Adrenal gland (tissue), 12 donors: ENCODE results near the gene CRISP3. TPM values are rescaled to one million over a fixed set of nuclear protein-coding genes. Genes with fewer than 3 reads are reported as not detected.

Experiments used
- DNase-seq, 7 donors: peaks; one replicate each; pipeline ENCODE4 v3.0.0-alpha.2; 2019 to 2020
- H3K27ac ChIP-seq, 5 donors: fragments of 200-600 bp; sonication (generic) in 4 of 5; 1 replicate in 3 of 5; 2 replicates in 2 of 5; pipeline versions ENCODE4 v1.5.1 to v1.8.0; 2016 to 2020; ENCODE audit warnings: mild to moderate bottlenecking in 1 of 5
- H3K27me3 ChIP-seq: fragments of 200-600 bp; 2 replicates; pipeline ENCODE4 v1.8.0; 2021
- H3K36me3 ChIP-seq, 2 donors: fragments of 200-600 bp; replicated peaks in 1 of 2; 1 replicate in 1 of 2; 2 replicates in 1 of 2; pipeline versions ENCODE4 v1.5.1 to v1.8.0; 2018 to 2022
- H3K4me1 ChIP-seq, 2 donors: fragments of 200-600 bp; replicated peaks in 1 of 2; 1 replicate in 1 of 2; 2 replicates in 1 of 2; pipeline versions ENCODE4 v1.5.1 to v1.8.0; 2018 to 2021
- H3K4me3 ChIP-seq, 4 donors: fragments of 200-600 bp; sonication (generic) in 3 of 4; one replicate each; pipeline ENCODE4 v1.5.1; 2016 to 2018
- H3K9me3 ChIP-seq, 3 donors: fragments of 200-600 bp; sonication (generic) in 1 of 3; replicated peaks in 1 of 3; 1 replicate in 2 of 3; 2 replicates in 1 of 3; pipeline versions ENCODE4 v1.5.1 to v1.8.0; 2016 to 2021
- POLR2A ChIP-seq, 2 donors: fragments of 450-650 bp; IDR thresholded peaks; one replicate each; pipeline ENCODE4 v1.6.1; 2017; ENCODE audit warnings: antibody characterized with exemption in 2 of 2, mild to moderate bottlenecking in 2 of 2, moderate library complexity in 1 of 2
- WGBS, 4 donors: extraction: QIAGEN DNeasy Blood & Tissue Kit in 2 of 4; methylation state at CpG; one replicate each; pipeline versions ENCODE4 v1.1.5 to v1.1.7; 2013 to 2017; 5-methylcytosine and 5-hydroxymethylcytosine counted together
- intact Hi-C, 2 donors: fragments of 100-400 bp; cut with DNase I; formaldehyde crosslinking; loops; one replicate each; pipeline versions ENCODE4 v1.14.1 to v1.15.0; 2022 to 2023
- polyA plus RNA-seq, 3 donors: library from polyadenylated mRNA; stranded (reverse); fragments of 200-250 nt in 2 of 3; fragments of 350-450 nt in 1 of 3; fragmentation: Illumina TruSeq in 1 of 3; extraction: RNeasy Lipid Tissue Mini Kit (QIAGEN cat#74804) in 1 of 3; gene quantifications; one replicate each; pipeline ENCODE4 v1.2.3, GENCODE V29; 2013 to 2014
- total RNA-seq, 9 donors: library from RNA; depleted of rRNA in 4 of 9; stranded (reverse); fragments of >200 nt in 4 of 9; fragments of 120-200 nt in 1 of 9; fragmentation: NEBNext Ultra II Directional in 1 of 9; extraction: Animal tissue kit (Norgen Biotek cat#: 25700) in 1 of 9; gene quantifications; one replicate each; pipeline versions ENCODE4 v1.1.0 to v1.2.4, GENCODE V29; 2013 to 2023
- TF ChIP-seq, protein P1 (sequence below), 6 experiments: fragments of 450-650 bp in 4 of 6; fragments of 200-600 bp in 2 of 6; sonication (generic) in 1 of 6; IDR thresholded peaks; 1 replicate in 5 of 6; 2 replicates in 1 of 6; pipeline versions ENCODE4 v1.5.1 to v1.8.0; 2016 to 2021; ENCODE audit warnings: antibody characterized with exemption in 6 of 6, mild to moderate bottlenecking in 2 of 6, moderate library complexity in 1 of 6
- donor health status: healthy with polysubstance abuse.
- donor health status: Bipolar disorder and iron deficiency.
- donor health status: DM: yes; HTN: yes; CAD: no.
- donor health status: DM: no; HTN: no; CAD: no.
- donor health status: DM: no; HTN: no; CAD: no.
- donor health status: DM: yes; HTN: yes; CAD: no.

CRISP3 gene
- total and polyA plus RNA-seq, 12 donors: 0.06 to 0.08 (median 0.07) TPM; not detected in 9

DNA sequence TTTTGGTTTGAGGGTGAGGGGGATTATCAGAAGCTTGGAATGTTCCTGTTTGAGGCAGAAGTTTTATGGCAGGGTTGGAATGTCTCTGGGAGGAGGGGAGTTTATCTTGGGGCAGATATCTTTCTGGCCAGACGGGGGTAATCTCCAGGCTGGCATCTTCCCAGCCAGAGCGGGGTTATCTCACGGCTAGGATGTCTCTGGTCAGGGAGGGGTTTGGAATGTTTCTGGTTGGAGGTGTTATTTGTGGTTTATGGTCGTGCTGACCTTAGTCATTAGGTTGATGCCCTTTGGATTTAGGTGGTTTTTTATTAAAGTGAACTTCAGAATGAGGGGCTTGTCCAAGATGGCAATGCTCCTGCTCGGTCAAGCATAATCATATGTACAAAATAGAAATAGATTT, 28.1 kb upstream of the CRISP3 start:
- no peak for TF ChIP-seq POLR2A (IDR thresholded peaks at IDR 0.05)
- TF ChIP-seq, protein P1, sequence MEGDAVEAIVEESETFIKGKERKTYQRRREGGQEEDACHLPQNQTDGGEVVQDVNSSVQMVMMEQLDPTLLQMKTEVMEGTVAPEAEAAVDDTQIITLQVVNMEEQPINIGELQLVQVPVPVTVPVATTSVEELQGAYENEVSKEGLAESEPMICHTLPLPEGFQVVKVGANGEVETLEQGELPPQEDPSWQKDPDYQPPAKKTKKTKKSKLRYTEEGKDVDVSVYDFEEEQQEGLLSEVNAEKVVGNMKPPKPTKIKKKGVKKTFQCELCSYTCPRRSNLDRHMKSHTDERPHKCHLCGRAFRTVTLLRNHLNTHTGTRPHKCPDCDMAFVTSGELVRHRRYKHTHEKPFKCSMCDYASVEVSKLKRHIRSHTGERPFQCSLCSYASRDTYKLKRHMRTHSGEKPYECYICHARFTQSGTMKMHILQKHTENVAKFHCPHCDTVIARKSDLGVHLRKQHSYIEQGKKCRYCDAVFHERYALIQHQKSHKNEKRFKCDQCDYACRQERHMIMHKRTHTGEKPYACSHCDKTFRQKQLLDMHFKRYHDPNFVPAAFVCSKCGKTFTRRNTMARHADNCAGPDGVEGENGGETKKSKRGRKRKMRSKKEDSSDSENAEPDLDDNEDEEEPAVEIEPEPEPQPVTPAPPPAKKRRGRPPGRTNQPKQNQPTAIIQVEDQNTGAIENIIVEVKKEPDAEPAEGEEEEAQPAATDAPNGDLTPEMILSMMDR (IDR thresholded peaks at IDR 0.05): no peak

GRCh38 chr6:49766762-49767161, 22.6 kb upstream of the CRISP3 start:
- WGBS, 4 donors: 65 to 85% (median 81%) methylated on average over 2 of the region's 2 CpGs
- no peak overlapping the region for H3K4me3 ChIP-seq
- H3K9me3 ChIP-seq: no peaks in the 10 kb centered on the region
- H3K27me3 ChIP-seq: no peaks in the 10 kb centered on the region
- TF ChIP-seq, protein P1 (IDR thresholded peaks at IDR 0.05): no peak
- no peak for TF ChIP-seq POLR2A (IDR thresholded peaks at IDR 0.05)
- intact Hi-C loops: no loop called here
- no peaks in the 10 kb centered on the region for H3K36me3 ChIP-seq
- no peak overlapping the region for H3K27ac ChIP-seq
- DNase-seq: no peak
- no peaks in the 10 kb centered on the region for H3K4me1 ChIP-seq

More for the DNA sequence above, 28.1 kb upstream of the CRISP3 start:
- WGBS, 4 donors: 60 to 77% (median 69%) methylated on average over 5 of the region's 5 CpGs
- Histone ChIP-seq H3K4me3 (no peak overlapping the region), H3K27me3 (no peaks in the 10 kb centered on the region), H3K27ac (no peak overlapping the region), H3K9me3 (no peaks in the 10 kb centered on the region), H3K4me1 (no peaks in the 10 kb centered on the region), H3K36me3 (no peaks in the 10 kb centered on the region)
- intact Hi-C loops: no loop called here
- DNase-seq: no peak

- DNase-seq: no peak
- H3K9me3 ChIP-seq: no peaks in the 10 kb centered on the region
- TF ChIP-seq, protein P1 (IDR thresholded peaks at IDR 0.05): no peak
- TF ChIP-seq POLR2A (IDR thresholded peaks at IDR 0.05): no peak
- WGBS, 4 donors: 14 to 41% (median 37%) methylated on average over 2 of the region's 2 CpGs
- no peaks in the 10 kb centered on the region for H3K4me1 ChIP-seq
- H3K27ac ChIP-seq: no peak overlapping the region
- intact Hi-C loops: no loop called here
- H3K27me3 ChIP-seq: no peaks in the 10 kb centered on the region
- no peaks in the 10 kb centered on the region for H3K36me3 ChIP-seq
- no peak overlapping the region for H3K4me3 ChIP-seq
Measured at GRCh38 chr6:49764571-49765236, 20.5 kb upstream of the CRISP3 start.

- Histone ChIP-seq H3K27me3 (no peaks in the 10 kb centered on the region), H3K27ac (no peak overlapping the region), H3K4me1 (no peaks in the 10 kb centered on the region), H3K9me3 (no peaks in the 10 kb centered on the region), H3K4me3 (no peak overlapping the region), H3K36me3 (no peaks in the 10 kb centered on the region)
- intact Hi-C loops: no loop called here
- no peak for DNase-seq
- TF ChIP-seq POLR2A (IDR thresholded peaks at IDR 0.05): no peak
- TF ChIP-seq, protein P1 (IDR thresholded peaks at IDR 0.05): no peak
- 79 to 87% (median 82%) methylated on average over 4 of the region's 4 CpGs for WGBS, 4 donors
Measured at GRCh38 chr6:49743429-49743828, 759 bp downstream of the CRISP3 start.
